Epithelial cell of proximal tubule (primary cell): ENCODE results near the gene SORBS1. TPM values are rescaled to one million over a fixed set of nuclear protein-coding genes. Genes with fewer than 3 reads are reported as not detected.

Source experiments
- DNase-seq: peaks from one replicate; pipeline ENCODE4 v3.0.0-alpha.2; 2011; ENCODE audit warnings: low read depth
- H3K4me3 ChIP-seq: 2 replicates; pipeline ENCODE4 v1.5.1; 2011; ENCODE audit warnings: low read depth, mild to moderate bottlenecking, low read length
- total RNA-seq: library from RNA; depleted of rRNA; stranded (reverse); fragments of >200 nt; gene quantifications from 2 replicates; pipeline ENCODE4 v1.2.3, GENCODE V29; 2015
- TF ChIP-seq, protein P1 (sequence below): conservative IDR thresholded peaks from 2 replicates; pipeline ENCODE4 v1.5.1; 2012; ENCODE audit warnings: low read depth, mild to moderate bottlenecking, low read length

SORBS1 gene
- total RNA-seq, 1 donor from 2014 or later = 7.0 TPM

- TF ChIP-seq, protein P1, sequence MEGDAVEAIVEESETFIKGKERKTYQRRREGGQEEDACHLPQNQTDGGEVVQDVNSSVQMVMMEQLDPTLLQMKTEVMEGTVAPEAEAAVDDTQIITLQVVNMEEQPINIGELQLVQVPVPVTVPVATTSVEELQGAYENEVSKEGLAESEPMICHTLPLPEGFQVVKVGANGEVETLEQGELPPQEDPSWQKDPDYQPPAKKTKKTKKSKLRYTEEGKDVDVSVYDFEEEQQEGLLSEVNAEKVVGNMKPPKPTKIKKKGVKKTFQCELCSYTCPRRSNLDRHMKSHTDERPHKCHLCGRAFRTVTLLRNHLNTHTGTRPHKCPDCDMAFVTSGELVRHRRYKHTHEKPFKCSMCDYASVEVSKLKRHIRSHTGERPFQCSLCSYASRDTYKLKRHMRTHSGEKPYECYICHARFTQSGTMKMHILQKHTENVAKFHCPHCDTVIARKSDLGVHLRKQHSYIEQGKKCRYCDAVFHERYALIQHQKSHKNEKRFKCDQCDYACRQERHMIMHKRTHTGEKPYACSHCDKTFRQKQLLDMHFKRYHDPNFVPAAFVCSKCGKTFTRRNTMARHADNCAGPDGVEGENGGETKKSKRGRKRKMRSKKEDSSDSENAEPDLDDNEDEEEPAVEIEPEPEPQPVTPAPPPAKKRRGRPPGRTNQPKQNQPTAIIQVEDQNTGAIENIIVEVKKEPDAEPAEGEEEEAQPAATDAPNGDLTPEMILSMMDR = no peak
- DNase-seq = peak; percentile 75
- H3K4me3 ChIP-seq = no peak overlapping the region
Measured at GRCh38 chr10:95445223-95445836, 115.8 kb downstream of the SORBS1 start.

DNA sequence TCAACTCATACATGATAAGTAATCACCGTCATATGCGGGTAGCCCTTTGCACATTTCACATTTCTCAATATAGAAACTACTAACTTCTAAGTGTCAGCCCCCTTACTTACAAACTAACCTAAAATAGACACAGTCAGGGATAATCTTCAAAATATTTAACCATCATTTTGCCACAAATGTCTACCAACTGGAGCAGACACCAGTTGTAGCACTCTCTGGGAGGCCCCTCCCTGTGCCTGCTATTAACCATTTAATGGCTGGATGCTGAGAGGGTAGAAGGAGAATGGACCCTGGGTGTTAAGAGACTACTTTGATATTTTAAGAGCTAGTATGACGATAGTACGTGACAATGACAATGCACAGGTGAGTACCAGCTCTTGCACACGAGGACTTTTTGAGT lies 116.4 kb downstream of the SORBS1 start:
- no peak for DNase-seq
- H3K4me3 ChIP-seq = no peak overlapping the region
- TF ChIP-seq, protein P1 = no peak

- TF ChIP-seq, protein P1 = no peak
- no peak for DNase-seq
- H3K4me3 ChIP-seq = no peak overlapping the region
Measured at GRCh38 chr10:95443636-95444035, 117.5 kb downstream of the SORBS1 start.

DNA sequence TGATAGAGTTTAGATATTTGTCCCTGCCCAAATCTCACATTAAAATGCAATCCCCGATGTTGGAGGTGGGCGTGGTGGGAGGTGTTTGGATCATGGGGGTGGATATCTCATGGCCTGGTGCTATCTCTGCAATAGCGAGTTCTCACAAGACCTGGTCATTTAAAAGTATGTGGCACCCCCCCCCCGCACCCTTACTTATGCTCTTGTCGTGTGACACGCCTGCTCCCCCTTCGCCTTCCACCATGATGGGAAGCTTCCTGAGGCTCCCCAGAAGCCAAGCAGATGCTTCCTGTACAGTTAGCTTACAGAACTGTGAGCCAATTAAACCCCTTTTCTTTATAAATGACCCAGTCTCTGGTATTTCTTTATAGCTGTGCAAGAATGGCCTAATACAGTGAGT lies 118.8 kb downstream of the SORBS1 start:
- H3K4me3 ChIP-seq = no peak overlapping the region
- TF ChIP-seq, protein P1 = no peak
- no peak for DNase-seq

DNA sequence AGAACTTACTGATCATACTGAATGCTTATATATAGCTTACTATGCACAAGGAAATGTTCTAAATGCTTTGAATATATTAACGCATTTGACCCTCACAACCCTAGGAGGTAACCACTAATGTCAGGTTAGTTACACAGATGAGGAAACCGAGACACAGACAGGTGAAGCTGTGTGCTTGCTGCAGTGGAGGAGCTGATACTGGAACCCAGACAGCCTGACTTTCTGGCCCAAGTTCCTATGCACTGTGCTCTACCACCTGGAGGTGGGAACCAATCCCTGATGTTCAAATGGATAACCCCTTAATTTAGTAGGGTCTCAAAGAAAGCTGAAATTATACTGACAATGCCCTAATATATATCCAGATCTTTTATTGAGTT lies 119.6 kb downstream of the SORBS1 start:
- TF ChIP-seq, protein P1 = no peak
- no peak for DNase-seq
- H3K4me3 ChIP-seq = no peak overlapping the region

DNA sequence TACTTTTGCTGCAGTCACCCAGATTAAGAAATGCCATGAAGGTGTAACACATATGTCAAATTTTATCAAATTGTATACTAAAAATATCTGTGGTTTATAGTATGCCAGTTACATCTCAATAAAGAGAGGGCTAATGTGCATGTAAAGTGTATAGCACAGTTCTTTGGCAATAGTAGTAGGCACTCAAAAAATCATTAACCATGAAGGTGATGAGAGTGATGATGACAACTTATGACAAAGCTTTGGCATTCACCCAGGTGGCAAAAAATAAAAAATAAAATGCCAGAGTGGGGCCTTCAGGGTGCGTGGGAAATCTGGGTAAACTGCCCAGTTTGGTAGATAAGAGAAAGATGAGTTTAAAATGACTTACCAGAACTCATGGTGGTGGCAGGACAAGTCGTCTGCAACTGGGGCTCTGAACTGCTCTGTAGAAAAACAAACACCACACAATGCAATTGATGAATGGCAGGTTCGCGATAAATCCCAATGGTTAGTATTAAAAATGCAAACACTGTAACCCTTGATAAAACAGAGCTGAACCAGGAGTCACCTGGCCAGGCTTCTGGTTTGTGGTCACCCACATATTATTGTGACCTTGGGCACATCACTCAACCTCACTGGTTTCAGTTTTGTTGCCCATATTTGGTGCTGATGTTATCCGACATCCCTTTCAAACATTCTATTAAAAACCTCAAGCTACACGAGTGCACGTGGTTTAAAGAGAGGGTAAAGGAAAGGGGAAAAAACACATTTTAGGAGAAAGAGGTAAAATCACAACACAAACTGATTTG lies 120.2 kb downstream of the SORBS1 start:
- no peak overlapping the region for H3K4me3 ChIP-seq
- DNase-seq = no peak
- TF ChIP-seq, protein P1 = no peak
